HCT116 (cell line): Measurements from ENCODE around the gene CDK8. TPM values are rescaled to one million over a fixed set of nuclear protein-coding genes. Genes with fewer than 3 reads are reported as not detected.

ENCODE experiments used
- ATAC-seq: fragments of 200-7000 bp; cut with Tn5 transposase; 2 replicates; pipeline ENCODE4 v1.9.1; 2020; ENCODE audit warnings: mild to moderate bottlenecking, moderate library complexity
- BruUV-seq: library from RNA; stranded (reverse); fragments of 400-500 nt; replicated peaks from 2 replicates; lab custom pipeline; 2021; lab: Mats Ljungman, UMichigan
- CTCF ChIA-PET: fragments of 300-600 bp; sonication (Branson Sonifier 250); formaldehyde crosslinking; loops from one replicate; lab custom pipeline; 2021; ENCODE audit warnings: antibody characterized with exemption; lab: Charles Lee
- POLR2A ChIA-PET: fragments of 300-600, 350-600 bp; sonication (Branson Sonifier 250); formaldehyde crosslinking; loops from one replicate; lab custom pipeline; 2021; ENCODE audit warnings: antibody characterized with exemption; lab: Charles Lee
- RAD21 ChIA-PET, 2 experiments: fragments of 300-600 bp; sonication (Branson Sonifier 250); formaldehyde crosslinking; loops; one replicate each; lab custom pipeline; 2023; ENCODE audit warnings: low total read pairs in 2 of 2; ENCODE audit not compliant: uncharacterized antibody in 2 of 2, unreplicated experiment in 2 of 2, low non-redundant PET in 1 of 2; lab: Charles Lee
- DNase-seq: peaks from one replicate; pipeline ENCODE4 v3.0.0-alpha.2; 2010; ENCODE audit warnings: low read depth, low spot score
- H2AFZ ChIP-seq: fragments of 200-600 bp; shearing (Covaris generic), sonication (generic); 2 replicates; pipeline ENCODE4 v1.6.1; 2017; ENCODE audit warnings: low read depth, mixed run types, mixed read lengths, antibody characterized with exemption, low read length; ENCODE audit not compliant: poor library complexity, severe bottlenecking
- H3K27ac ChIP-seq: 2 replicates; pipeline ENCODE4 v1.5.1; 2012; ENCODE audit warnings: low read depth, low read length
- H3K27me3 ChIP-seq: fragments of 200-600 bp; sonication (generic); 2 replicates; pipeline ENCODE4 v1.6.1; 2016; ENCODE audit warnings: mixed run types, low read length, mixed read lengths; ENCODE audit not compliant: insufficient read depth
- H3K36me3 ChIP-seq, 2 experiments: fragments of 200-500 bp in 1 of 2; fragments of 200-600 bp in 1 of 2; sonication (Bioruptor generic) in 1 of 2; sonication (generic) in 1 of 2; 2 replicates each; pipeline versions ENCODE4 v1.5.1 to v1.6.1; 2014 to 2016; ENCODE audit warnings: low read length in 2 of 2, inconsistent platforms in 1 of 2, mixed read lengths in 1 of 2, mixed run types in 1 of 2; ENCODE audit not compliant: insufficient read depth in 2 of 2, control insufficient read depth in 1 of 2
- H3K4me1 ChIP-seq, 2 experiments: fragments of 200-600 bp in 1 of 2; sonication (generic) in 1 of 2; 2 replicates each; pipeline versions ENCODE4 v1.5.1 to v1.6.1; 2012 to 2017; ENCODE audit warnings: low read length in 2 of 2, inconsistent platforms in 1 of 2, mild to moderate bottlenecking in 1 of 2, mixed read lengths in 1 of 2, mixed run types in 1 of 2, moderate library complexity in 1 of 2; ENCODE audit not compliant: insufficient read depth in 2 of 2, control insufficient read depth in 1 of 2
- H3K4me2 ChIP-seq: fragments of 200-600 bp; sonication (generic); 2 replicates; pipeline ENCODE4 v1.6.1; 2017; ENCODE audit warnings: mixed run types, low read length, mixed read lengths
- H3K4me3 ChIP-seq, 2 experiments: fragments of 200-600 bp in 1 of 2; sonication (generic) in 1 of 2; replicated peaks in 1 of 2; 2 replicates each; pipeline ENCODE4 v1.5.1; 2011 to 2016; ENCODE audit warnings: low read length in 2 of 2, control low read depth in 1 of 2, low read depth in 1 of 2, mild to moderate bottlenecking in 1 of 2, mixed read lengths in 1 of 2, mixed run types in 1 of 2
- H3K79me2 ChIP-seq: fragments of 200-600 bp; sonication (generic); 2 replicates; pipeline ENCODE4 v1.6.1; 2017; ENCODE audit warnings: mild to moderate bottlenecking, mixed run types, low read length, moderate library complexity, mixed read lengths; ENCODE audit not compliant: insufficient read depth
- H3K9ac ChIP-seq: fragments of 200-600 bp; sonication (generic); 2 replicates; pipeline ENCODE4 v1.6.1; 2016; ENCODE audit warnings: low read length, mixed read lengths
- H3K9me2 ChIP-seq: fragments of 200-600 bp; sonication (generic), shearing (Covaris generic); 2 replicates; pipeline ENCODE4 v1.6.1; 2017; ENCODE audit warnings: mixed run types, mild to moderate bottlenecking, moderate library complexity; ENCODE audit not compliant: insufficient read depth
- H3K9me3 ChIP-seq, 2 experiments: fragments of 200-500 bp in 1 of 2; fragments of 200-600 bp in 1 of 2; sonication (Bioruptor generic) in 1 of 2; sonication (generic) in 1 of 2; 2 replicates each; pipeline ENCODE4 v1.6.1; 2014 to 2017; ENCODE audit warnings: low read length in 2 of 2, mixed read lengths in 2 of 2, inconsistent platforms in 1 of 2, low read depth in 1 of 2, mild to moderate bottlenecking in 1 of 2, mixed run types in 1 of 2, moderate library complexity in 1 of 2; ENCODE audit not compliant: control insufficient read depth in 1 of 2, insufficient read depth in 1 of 2
- H4K20me1 ChIP-seq: fragments of 200-600 bp; sonication (generic), shearing (Covaris generic); 2 replicates; pipeline ENCODE4 v1.6.1; 2017; ENCODE audit warnings: mixed run types, mild to moderate bottlenecking, moderate library complexity; ENCODE audit not compliant: insufficient read depth
- CEBPB ChIP-seq: IDR thresholded peaks from 2 replicates; pipeline ENCODE4 v1.6.1; 2012; ENCODE audit warnings: low read depth
- CTCF ChIP-seq, 3 experiments: fragments of 200-600 bp in 1 of 3; sonication (generic) in 1 of 3; IDR thresholded peaks in 2 of 3; conservative IDR thresholded peaks in 1 of 3; 2 replicates each; pipeline ENCODE4 v1.5.1; 2012 to 2017; ENCODE audit warnings: low read depth in 2 of 3, low read length in 2 of 3, antibody characterized with exemption in 1 of 3, borderline replicate concordance in 1 of 3, control low read depth in 1 of 3, mild to moderate bottlenecking in 1 of 3, mixed read lengths in 1 of 3, mixed run types in 1 of 3, moderate library complexity in 1 of 3; ENCODE audit not compliant: insufficient read depth in 1 of 3
- EGR1 ChIP-seq: IDR thresholded peaks from 2 replicates; pipeline ENCODE4 v1.6.1; 2012; ENCODE audit warnings: low read depth
- EZH2 ChIP-seq: fragments of 200-600 bp; sonication (generic); IDR thresholded peaks from 2 replicates; pipeline ENCODE4 v1.6.1; 2017; ENCODE audit warnings: antibody characterized with exemption, mixed run types
- FOSL1 ChIP-seq: IDR thresholded peaks from 2 replicates; pipeline ENCODE4 v1.6.1; 2012; ENCODE audit warnings: low read depth
- JUND ChIP-seq: IDR thresholded peaks from 2 replicates; pipeline ENCODE4 v1.6.1; 2012
- REST ChIP-seq: IDR thresholded peaks from 2 replicates; pipeline ENCODE4 v1.6.1; 2012; ENCODE audit warnings: low read depth
- SP1 ChIP-seq: IDR thresholded peaks from 2 replicates; pipeline ENCODE4 v1.6.1; 2012; ENCODE audit warnings: low read depth
- TCF7L2 ChIP-seq: IDR thresholded peaks from 2 replicates; pipeline ENCODE4 v1.7.0; 2011; ENCODE audit warnings: borderline replicate concordance, inconsistent platforms; ENCODE audit not compliant: insufficient read depth, insufficient read length; ENCODE audit errors: extremely low read depth
- YY1 ChIP-seq: IDR thresholded peaks from 2 replicates; pipeline ENCODE4 v1.6.1; 2011; ENCODE audit warnings: low read length, low read depth, moderate library complexity, mild to moderate bottlenecking; ENCODE audit not compliant: insufficient replicate concordance; ENCODE audit errors: extremely low read depth
- ZNF274 ChIP-seq: fragments of 200-500 bp; sonication (Bioruptor generic); IDR thresholded peaks from 2 replicates; pipeline ENCODE4 v1.6.1; 2014; ENCODE audit warnings: mild to moderate bottlenecking, low read depth, low read length, inconsistent platforms
- intact Hi-C: fragments of 100-400 bp; cut with micrococcal nuclease; formaldehyde crosslinking; loops from 2 replicates; pipeline ENCODE4 v1.10.0; 2022
- total RNA-seq: library from RNA; stranded (reverse); gene quantifications from one replicate; pipeline ENCODE4 v1.2.1, GENCODE V29; 2021; ENCODE audit not compliant: unreplicated experiment

Gene CDK8
- total RNA-seq, 1 experiment from 2014 or later: 23.8 TPM

- ChIA-PET CTCF (no interaction called here), POLR2A (no interaction called here), RAD21 (no interaction called here)
- ATAC-seq: no peak
- Histone ChIP-seq H3K27ac (no peak overlapping the region), H3K79me2 (peaks cover 31% of the 10 kb centered on the region), H3K4me2 (no peak overlapping the region), H3K27me3 (no peaks in the 10 kb centered on the region), H3K36me3 (no peaks in the 10 kb centered on the region), H3K9ac (no peak overlapping the region), H4K20me1 (no peaks in the 10 kb centered on the region), H3K4me1 (no peaks in the 10 kb centered on the region), H3K9me3 (no peaks in the 10 kb centered on the region), H2AFZ (no peak overlapping the region), H3K9me2 (no peaks in the 10 kb centered on the region), H3K4me3 (no peak overlapping the region)
- intact Hi-C loops: no loop called here
- TF ChIP-seq YY1: no peak
- no peak for TF ChIP-seq FOSL1
- no peak for TF ChIP-seq EGR1
- no peak for TF ChIP-seq JUND
- no peak for TF ChIP-seq ZNF274
- TF ChIP-seq REST: no peak
- no peak for DNase-seq
- BruUV-seq: no TSS peak
These were observed 66.8 kb downstream of the CDK8 start for GRCh38 chr13:26320766-26321165.

GRCh38 chr13:26323127-26323526 is 69.2 kb downstream of the CDK8 start:
- TF ChIP-seq CTCF (IDR thresholded peaks at IDR 0.05 in 2 of 3, conservative IDR thresholded peaks at IDR 0.05 in 1 of 3; ENCODE audit: borderline replicate concordance in 1 of 3, insufficient read depth in 1 of 3, low read depth in 2 of 3, low read length in 2 of 3) (no peak), EZH2 (no peak), JUND (no peak), TCF7L2 (no peak), YY1 (no peak), SP1 (no peak), CEBPB (no peak)
- H3K27me3 ChIP-seq: no peaks in the 10 kb centered on the region

More at GRCh38 chr13:26323127-26323526, 69.2 kb downstream of the CDK8 start:
- CTCF ChIA-PET: no interaction called here
- H3K9ac ChIP-seq: no peak overlapping the region
- no peak overlapping the region for H3K4me3 ChIP-seq
- no TSS peak for BruUV-seq
- no peaks in the 10 kb centered on the region for H3K9me2 ChIP-seq
- no peak overlapping the region for H2AFZ ChIP-seq
- DNase-seq (no peak), ATAC-seq (no peak)
- H4K20me1 ChIP-seq: no peaks in the 10 kb centered on the region
- no peak overlapping the region for H3K27ac ChIP-seq
- RAD21 ChIA-PET: no interaction called here
- POLR2A ChIA-PET: no interaction called here
- H3K4me2 ChIP-seq: no peak overlapping the region
- no peaks in the 10 kb centered on the region for H3K36me3 ChIP-seq
- peaks cover 44% of the 10 kb centered on the region for H3K79me2 ChIP-seq
- H3K9me3 ChIP-seq: no peaks in the 10 kb centered on the region
- intact Hi-C loops: no loop called here
- no peaks in the 10 kb centered on the region for H3K4me1 ChIP-seq
